HAP-1 (cell line): Measurements from ENCODE around the gene TACC3.

Experiments
- DNase-seq, 2 experiments: peaks; one replicate each; pipeline ENCODE4 v3.0.0-alpha.2; 2016 to 2020; ENCODE audit warnings: low spot score in 2 of 2
- H3K27me3 ChIP-seq: fragments of 250-450 bp; sonication (Bioruptor Pico); 2 replicates; pipeline ENCODE4 v1.5.1; 2020; ENCODE audit warnings: low read depth, mild to moderate bottlenecking, moderate library complexity
- H3K36me3 ChIP-seq: fragments of 250-450 bp; sonication (Bioruptor Pico); replicated peaks from 2 replicates; pipeline ENCODE4 v1.5.1; 2020; ENCODE audit warnings: mild to moderate bottlenecking
- H3K4me1 ChIP-seq: fragments of 250-450 bp; sonication (Bioruptor Pico); 2 replicates; pipeline ENCODE4 v1.5.1; 2020; ENCODE audit warnings: mild to moderate bottlenecking
- H3K4me3 ChIP-seq: fragments of 250-450 bp; sonication (Bioruptor Pico); 2 replicates; pipeline ENCODE4 v1.5.1; 2020; ENCODE audit warnings: mild to moderate bottlenecking, moderate library complexity
- H3K9me3 ChIP-seq: fragments of 250-450 bp; sonication (Bioruptor Pico); 2 replicates; pipeline ENCODE4 v1.5.1; 2020; ENCODE audit warnings: mild to moderate bottlenecking, moderate library complexity
- in situ Hi-C: fragments of 300-500 bp; cut with MboI; formaldehyde crosslinking; loops from 3 replicates; pipeline ENCODE4 v1.14.3; 2020; ENCODE audit warnings: low sequenced_read_pairs, inconsistent platforms, mixed read lengths

TACC3 gene

DNA sequence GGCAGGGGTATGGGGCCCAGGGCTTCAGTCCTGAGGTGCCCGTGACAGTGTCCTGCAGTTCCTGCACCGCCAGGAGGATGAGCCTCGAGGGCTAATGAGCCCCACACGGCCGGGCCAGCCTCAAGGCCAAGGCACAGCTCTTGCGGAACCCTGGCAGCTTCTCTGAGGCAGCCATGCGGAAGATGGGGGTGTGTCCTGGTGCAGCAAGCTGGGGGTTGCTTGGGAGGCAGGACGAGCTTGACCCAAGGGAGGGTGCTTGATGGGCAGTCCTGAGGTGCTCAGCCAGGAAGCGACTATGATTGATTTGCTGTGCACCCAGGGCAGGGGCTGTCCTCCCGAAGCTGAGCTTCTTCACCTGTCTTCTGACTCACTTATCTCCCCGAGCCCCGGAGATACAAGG lies 62.6 kb downstream of the TACC3 start:
- DNase-seq: no peak
- in situ Hi-C loops: no loop called here

DNA sequence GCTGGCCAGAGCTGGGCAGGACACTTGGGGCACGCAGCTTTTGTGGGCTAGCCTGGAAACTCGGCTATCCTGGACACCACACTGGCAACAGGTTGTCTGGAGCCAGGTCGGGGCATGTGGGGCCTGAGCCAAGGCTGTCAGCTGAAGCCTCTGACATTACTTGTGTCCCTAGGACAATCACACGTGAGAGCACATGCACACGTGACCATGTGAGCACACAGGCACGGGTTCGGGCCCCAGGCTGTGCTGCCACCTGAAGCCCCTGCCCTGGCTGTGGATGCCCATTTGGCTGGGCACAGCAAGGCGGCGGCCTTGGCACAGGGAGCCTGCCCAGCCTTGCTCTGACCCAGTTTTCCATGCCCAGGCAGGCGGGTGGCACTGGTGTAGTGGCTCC lies 63.1 kb downstream of the TACC3 start:
- no peaks in the 10 kb centered on the region for H3K36me3 ChIP-seq
- H3K9me3 ChIP-seq: no peaks in the 10 kb centered on the region
- no peaks in the 10 kb centered on the region for H3K4me1 ChIP-seq
- no peak overlapping the region for H3K4me3 ChIP-seq
- no peak for DNase-seq
- in situ Hi-C loops: no loop called here
- H3K27me3 ChIP-seq: no peaks in the 10 kb centered on the region

More for the DNA sequence above, 62.6 kb downstream of the TACC3 start:
- H3K4me3 ChIP-seq: no peak overlapping the region
- no peaks in the 10 kb centered on the region for H3K36me3 ChIP-seq
- H3K9me3 ChIP-seq: no peaks in the 10 kb centered on the region
- H3K27me3 ChIP-seq: no peaks in the 10 kb centered on the region
- no peaks in the 10 kb centered on the region for H3K4me1 ChIP-seq

DNA sequence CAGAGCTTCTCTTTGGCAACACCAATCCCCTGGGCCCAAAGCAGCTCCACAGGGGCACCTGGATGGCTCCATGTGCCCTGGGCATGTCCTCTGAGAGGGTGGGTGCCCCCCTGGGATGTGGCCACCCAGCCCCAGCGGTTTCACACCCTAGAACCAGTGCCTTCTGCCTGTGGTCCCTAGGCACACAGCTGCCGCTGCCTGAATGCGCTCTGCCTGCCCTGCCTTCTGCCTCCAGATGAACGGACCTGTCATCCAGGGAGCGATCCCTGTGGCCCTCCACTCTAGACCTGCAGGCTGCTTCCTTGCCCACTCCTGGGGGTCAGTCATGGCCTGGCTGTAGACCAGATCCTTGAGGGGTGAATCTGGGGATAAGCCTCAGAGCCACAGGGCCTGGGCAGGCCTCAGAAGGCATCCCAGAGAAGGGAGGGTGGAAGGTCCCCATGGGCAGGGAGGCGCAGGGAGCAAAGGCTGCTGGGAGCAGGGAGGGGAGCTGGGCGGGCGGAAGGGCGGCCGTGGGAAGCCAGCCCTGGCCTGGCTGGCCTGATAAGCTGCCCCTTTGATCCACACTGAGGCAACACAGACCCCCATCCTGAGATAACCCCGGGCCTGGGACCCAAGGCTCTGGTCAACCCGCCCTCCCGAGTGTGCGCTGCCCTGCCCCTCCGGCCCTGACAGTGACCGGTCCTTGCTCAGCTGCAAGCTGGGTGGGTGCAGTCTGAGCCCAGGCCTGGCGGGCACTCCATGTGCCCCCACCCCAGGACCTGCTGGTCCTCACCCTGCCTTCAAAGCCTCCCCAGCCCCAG lies 63.7 kb downstream of the TACC3 start:
- Histone ChIP-seq H3K4me3 (no peak overlapping the region), H3K4me1 (no peaks in the 10 kb centered on the region), H3K36me3 (no peaks in the 10 kb centered on the region), H3K27me3 (no peaks in the 10 kb centered on the region), H3K9me3 (no peaks in the 10 kb centered on the region)
- no peak for DNase-seq
- in situ Hi-C loops: no loop called here

DNA sequence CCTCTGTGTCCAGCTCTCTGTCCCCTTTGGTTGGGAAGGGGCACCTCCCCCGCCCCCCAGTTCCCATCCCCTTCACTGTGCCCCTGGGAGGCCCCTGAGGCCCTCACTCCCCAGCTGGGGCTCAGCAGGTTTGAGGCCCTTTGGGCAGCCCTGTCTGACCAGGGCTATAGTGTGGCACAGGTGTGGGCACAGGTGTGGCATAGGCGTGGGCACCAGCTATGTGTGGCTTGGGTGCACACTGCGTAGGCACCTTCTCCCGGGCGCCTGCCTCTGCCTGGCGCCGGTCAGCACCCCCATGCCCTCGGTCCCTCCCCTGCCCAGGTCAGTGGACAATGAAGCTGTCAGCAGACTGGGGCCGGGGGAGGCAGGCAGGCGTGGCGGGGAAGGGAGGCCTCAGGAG lies 64.3 kb downstream of the TACC3 start:
- H3K9me3 ChIP-seq: no peaks in the 10 kb centered on the region
- no peak overlapping the region for H3K4me3 ChIP-seq
- H3K36me3 ChIP-seq: no peaks in the 10 kb centered on the region
- no peak for DNase-seq
- no peaks in the 10 kb centered on the region for H3K4me1 ChIP-seq
- H3K27me3 ChIP-seq: no peaks in the 10 kb centered on the region
- in situ Hi-C loops: no loop called here

DNA sequence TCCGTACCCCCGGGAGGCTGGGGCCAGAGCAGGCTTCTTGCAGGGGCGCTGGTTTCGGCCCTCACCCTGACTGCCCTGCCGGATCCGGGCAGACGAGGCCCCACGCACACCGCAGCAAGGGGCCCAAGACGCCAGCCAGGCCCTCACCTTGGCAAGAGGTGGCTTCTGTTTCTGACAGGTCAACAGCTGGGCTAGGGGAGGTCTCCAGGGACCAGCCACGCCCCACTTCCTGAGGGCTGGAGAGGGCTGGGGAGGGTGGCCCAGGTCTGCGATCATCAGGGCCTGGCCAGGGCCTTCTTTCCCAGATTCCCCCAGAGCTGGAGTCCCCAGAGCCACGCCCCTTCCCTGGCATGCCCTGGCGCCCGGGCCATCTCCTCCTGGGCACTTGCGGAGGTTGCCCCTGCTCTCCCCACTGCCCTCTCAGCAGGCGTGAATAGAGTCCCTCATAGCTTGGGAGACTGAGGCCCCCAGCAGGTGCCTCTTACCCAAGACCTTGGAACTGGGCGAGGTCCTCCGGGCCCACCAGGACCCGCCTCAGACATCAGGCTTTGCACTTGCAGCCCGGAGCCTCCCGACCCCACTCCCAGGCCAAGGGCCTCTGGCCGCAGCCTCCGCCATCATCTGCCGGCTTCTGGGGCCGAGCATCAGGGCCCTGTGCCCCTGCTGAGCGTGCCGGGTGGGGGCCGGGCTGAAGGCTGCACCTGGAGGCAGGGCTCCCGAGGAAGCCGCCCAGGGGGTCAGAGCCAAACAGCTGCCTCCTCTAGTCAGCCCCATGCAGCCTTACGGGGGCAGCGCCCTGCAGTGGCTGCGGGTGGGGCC lies 65.4 kb downstream of the TACC3 start:
- Histone ChIP-seq H3K36me3 (no peaks in the 10 kb centered on the region), H3K4me3 (no peak overlapping the region), H3K27me3 (no peaks in the 10 kb centered on the region), H3K9me3 (no peaks in the 10 kb centered on the region), H3K4me1 (no peaks in the 10 kb centered on the region)
- DNase-seq: no peak
- in situ Hi-C loops: no loop called here

DNA sequence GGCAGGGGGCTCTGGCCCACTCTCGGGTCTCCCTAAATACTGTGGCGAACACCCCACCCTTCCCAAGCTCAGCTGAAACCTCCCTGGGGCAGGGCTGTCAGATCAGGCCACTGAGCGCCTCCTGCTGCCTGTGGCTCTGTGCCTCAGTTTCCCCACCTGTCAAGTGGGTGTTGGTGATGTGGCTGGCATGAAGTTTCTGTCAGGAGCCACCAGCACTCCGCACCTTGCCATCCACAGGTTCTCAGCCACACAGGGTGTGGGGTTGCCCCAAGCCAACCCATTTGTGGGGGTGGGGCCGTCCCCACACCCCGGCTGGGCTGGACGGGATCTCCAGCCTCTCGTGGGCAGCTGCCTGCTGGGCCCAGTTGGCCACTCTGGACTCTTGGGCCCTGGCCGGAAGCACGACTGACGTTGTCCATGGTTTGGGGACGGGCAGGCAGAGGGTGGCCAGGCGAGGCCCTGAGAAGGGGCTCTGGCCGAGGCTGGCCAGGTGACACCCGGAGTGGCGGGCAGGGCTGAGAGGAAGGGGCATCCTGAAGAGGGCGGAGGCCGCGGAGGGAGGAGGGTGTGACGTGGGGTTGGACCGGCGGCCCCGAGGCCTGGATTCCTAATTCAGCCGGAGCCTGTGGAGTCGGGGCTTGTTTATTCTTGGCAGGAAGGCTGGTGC lies 66.2 kb downstream of the TACC3 start:
- in situ Hi-C loops: no loop called here
- Histone ChIP-seq H3K36me3 (no peaks in the 10 kb centered on the region), H3K9me3 (no peaks in the 10 kb centered on the region), H3K4me3 (no peak overlapping the region), H3K4me1 (no peaks in the 10 kb centered on the region), H3K27me3 (no peaks in the 10 kb centered on the region)
- no peak for DNase-seq

DNA sequence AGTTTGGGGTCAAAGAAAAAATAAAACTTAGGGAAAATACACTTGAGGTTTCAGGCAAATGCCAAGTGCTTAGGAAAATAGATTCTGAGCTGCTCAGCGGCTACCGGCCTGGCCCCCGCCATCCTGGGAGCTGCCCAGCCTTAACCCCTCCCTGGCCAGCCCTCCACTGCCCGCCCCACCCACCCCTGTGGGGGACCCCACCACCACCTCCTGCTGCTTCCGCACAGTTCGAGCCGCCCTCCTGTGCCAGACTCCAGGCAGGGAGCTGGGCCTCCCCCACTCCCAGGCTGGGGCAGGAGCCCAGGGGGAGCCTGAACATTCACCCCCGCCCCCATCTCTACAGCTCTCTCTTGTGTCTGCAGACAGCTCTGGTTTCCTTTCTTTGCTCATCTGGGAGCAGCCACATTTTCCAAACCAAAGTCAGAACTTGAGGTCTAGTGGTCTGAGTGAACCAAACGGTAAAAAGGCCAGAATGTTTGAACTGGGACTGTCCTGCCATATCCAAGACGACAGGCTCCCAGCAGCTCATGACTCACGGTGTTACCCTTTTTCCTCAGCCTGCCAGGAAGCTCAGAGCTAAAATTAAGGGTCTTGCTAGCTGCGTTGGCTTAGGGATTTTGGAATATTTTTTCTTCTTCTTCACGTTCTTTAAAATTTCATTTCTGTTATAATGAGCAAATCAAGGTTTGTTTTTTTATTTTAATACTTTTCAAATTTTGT lies 67.1 kb downstream of the TACC3 start:
- no peaks in the 10 kb centered on the region for H3K9me3 ChIP-seq
- no peaks in the 10 kb centered on the region for H3K36me3 ChIP-seq
- in situ Hi-C loops: no loop called here
- H3K27me3 ChIP-seq: no peaks in the 10 kb centered on the region
- peaks cover 2% of the 10 kb centered on the region; the same call in 1 of the 2 replicates for H3K4me1 ChIP-seq
- H3K4me3 ChIP-seq: no peak overlapping the region
- no peak for DNase-seq

DNA sequence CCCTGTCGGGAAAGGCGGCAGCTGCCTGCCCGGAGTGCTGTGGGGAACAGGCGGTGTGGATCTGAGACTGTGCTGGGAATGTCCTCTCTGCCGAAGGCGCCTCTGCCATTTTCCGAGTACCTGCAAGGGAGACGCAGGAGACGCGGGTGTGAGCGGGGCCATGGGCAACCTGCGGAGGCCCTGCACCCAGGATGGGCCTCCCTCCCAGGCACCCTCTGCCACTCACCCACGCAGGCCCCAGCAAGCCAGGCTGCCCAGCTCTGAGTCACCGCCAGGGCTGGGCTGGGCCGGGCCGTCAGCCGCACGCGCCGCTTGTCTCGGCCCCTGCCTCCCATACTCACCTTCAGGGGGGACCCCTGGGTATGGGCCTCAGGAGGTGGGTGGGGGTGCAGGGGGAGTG lies 68.2 kb downstream of the TACC3 start:
- H3K4me1 ChIP-seq: peaks cover 2% of the 10 kb centered on the region; the same call in 1 of the 2 replicates
- H3K4me3 ChIP-seq: no peak overlapping the region
- in situ Hi-C loops: no loop called here

DNA sequence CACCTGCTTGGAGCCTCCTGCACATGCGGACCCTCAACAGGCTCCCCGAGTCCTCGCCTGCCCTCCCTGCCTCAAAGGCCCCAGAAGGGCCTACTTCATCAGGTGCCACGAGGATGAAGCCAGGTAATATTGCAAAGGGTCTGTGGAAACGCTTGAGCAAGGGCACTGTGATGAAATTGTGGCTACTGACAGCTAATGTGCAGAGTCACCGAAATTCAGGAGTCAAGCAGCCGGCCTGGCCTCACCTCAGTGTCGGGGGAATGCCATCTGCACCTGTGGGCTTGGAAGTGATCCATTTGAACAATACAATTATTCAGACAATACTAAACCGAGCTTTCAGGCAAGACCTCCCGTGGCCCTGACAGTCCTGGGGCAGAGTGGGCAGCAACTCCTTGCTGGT lies 68.7 kb downstream of the TACC3 start:
- Histone ChIP-seq H3K9me3 (no peaks in the 10 kb centered on the region), H3K36me3 (no peaks in the 10 kb centered on the region), H3K27me3 (no peaks in the 10 kb centered on the region), H3K4me1 (peaks cover 2% of the 10 kb centered on the region; the same call in 1 of the 2 replicates), H3K4me3 (no peak overlapping the region)
- no peak for DNase-seq
- in situ Hi-C loops: no loop called here

More for the DNA sequence above, 68.2 kb downstream of the TACC3 start:
- DNase-seq: no peak
- Histone ChIP-seq H3K9me3 (no peaks in the 10 kb centered on the region), H3K36me3 (no peaks in the 10 kb centered on the region), H3K27me3 (no peaks in the 10 kb centered on the region)

DNA sequence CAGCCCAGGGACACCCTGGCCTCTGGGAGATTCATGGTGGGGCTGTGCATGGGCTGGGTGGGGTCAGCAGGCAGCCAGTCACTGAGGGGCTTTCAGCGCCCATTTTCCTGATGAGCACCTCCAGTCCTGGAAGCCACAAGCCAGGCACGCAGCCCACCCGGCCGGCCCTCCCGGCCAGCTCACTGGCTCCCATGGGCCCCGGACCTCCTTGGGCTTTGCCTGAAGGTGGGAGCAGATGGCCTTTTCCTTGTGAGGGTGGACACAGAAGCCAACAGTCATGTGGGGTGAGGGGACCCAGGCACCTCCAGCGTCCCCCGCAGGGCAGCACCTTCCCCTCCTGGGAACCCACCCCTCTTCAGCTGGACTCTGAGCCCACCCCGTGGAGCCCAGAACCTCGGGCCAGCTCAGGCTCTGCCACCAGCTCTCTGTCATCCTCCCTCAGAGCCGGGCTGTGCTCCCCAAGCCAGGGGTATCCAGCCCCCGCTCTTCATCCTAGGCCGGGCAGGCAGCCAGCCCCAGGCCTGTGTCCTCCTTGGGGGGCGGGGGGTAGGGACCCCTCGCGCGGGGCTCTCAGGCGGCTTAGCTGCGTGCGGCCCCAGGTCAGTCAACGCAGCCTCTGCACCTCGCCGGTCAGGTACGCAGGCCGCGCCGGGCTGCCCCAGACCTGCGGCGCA lies 71.0 kb downstream of the TACC3 start:
- peaks cover 5% of the 10 kb centered on the region; the same call in 1 of the 2 replicates for H3K4me1 ChIP-seq
- no peaks in the 10 kb centered on the region for H3K9me3 ChIP-seq
- in situ Hi-C loops: no loop called here
- no peaks in the 10 kb centered on the region for H3K36me3 ChIP-seq
- peak overlapping the region; percentile 7; the same call in 1 of the 2 replicates for H3K4me3 ChIP-seq
- DNase-seq: no peak
- H3K27me3 ChIP-seq: no peaks in the 10 kb centered on the region

DNA sequence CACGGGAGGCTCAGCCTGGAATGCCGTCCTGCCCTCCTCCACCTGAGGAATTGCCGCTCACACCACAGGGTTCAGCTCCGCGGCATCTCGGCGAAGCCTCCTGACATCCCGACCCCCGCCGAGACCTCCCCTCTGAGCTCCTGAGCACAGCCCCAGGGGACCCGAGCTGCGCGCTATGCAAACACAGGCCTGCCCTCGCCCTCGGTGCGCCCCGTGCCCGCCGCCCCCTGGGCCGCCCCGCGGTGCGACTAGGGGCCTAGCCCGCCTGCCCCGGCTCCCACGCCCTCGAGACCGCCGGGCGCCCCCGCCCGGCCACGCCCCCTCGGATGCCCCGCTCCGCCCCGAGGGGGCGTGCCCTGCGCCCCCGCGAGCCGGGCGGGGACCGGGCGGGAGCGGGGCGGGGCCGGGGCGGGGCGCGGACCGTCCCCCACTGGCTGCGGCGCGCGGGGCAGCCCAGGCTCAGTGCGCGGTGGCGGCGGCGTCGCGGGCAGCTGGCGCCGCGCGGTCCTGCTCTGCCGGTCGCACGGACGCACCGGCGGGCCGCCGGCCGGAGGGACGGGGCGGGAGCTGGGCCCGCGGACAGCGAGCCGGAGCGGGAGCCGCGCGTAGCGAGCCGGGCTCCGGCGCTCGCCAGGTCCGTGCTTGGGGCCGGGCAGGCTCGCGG lies 71.6 kb downstream of the TACC3 start, which contains the start of gene FGFR3:
Gene FGFR3, plus strand, starts transcription at position 462 of the 664 bp plus-strand sequence. CDS start 642 bp downstream, outside the sequence.
- Histone ChIP-seq H3K9me3 (no peaks in the 10 kb centered on the region), H3K4me3 (peak within 1 kb of the TSS; percentile 58), H3K36me3 (no peaks in the 10 kb centered on the region), H3K4me1 (peaks cover 5% of the 10 kb centered on the region; the same call in 1 of the 2 replicates), H3K27me3 (no peaks in the 10 kb centered on the region)
- DNase-seq: peak; percentile 56 to 76
- in situ Hi-C loops: no loop called here

DNA sequence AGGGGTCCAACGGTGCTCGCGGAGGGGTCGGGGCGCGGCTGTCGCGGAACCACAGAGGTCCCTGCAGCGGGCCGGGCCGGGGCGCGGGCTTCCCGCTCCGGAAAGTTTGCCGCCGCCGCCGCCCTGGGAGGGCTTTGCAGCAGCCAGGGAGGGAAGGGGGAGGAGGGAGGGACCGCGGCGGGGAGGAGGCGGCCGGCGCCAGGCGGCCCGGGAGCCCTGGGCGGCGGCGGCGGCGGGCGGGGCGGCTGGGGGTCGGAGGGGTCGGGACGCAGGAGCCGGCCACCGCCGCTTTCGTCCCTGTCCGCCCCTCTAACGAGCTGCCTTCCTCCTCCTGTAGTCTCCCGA lies 72.1 kb downstream of the TACC3 start:
- in situ Hi-C loops: no loop called here
- H3K4me1 ChIP-seq: peaks cover 5% of the 10 kb centered on the region; the same call in 1 of the 2 replicates
- no peaks in the 10 kb centered on the region for H3K9me3 ChIP-seq
- H3K36me3 ChIP-seq: no peaks in the 10 kb centered on the region
- H3K4me3 ChIP-seq: peak overlapping the region; percentile 58
- peak in 1 of 2 experiments; percentile 71 for DNase-seq
- H3K27me3 ChIP-seq: no peaks in the 10 kb centered on the region
